Measurements from ENCODE around the gene RAPGEF1. TPM values are rescaled to one million over a fixed set of nuclear protein-coding genes. Genes with fewer than 3 reads are reported as not detected.
A peak's percentile ranks its signal among the peaks of the same experiment; 100 is the strongest.

RAPGEF1 gene
- total and polyA plus RNA-seq, 4 donors: 17.5 to 93.2 (median 54.7) TPM

DNA sequence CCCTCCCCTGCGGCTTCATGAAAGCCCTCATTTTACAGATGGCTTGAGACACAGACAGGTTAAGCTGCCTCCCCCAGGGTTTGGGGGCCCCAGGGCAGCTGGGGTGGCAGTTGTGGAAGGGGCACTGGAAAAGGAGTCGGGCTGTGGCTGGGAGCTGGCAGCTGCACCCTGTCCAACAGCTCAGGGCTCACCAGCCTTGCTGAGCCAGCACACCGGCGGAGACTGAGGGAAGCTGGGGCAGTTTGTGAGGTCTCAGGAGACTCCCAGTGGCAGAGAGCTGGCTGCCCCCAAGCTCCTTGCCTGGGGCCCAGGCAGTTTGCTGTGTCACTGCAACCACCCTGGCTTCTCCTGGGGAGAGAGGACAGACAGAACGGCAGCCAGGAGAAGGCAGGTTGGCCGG, 34.8 kb upstream of the RAPGEF1 start:
- intact Hi-C loops (cut with DNase I): no loop called here
- WGBS, 2 donors: 82 to 85% methylated on average over 5 to 6 of the region's 6 CpGs
- H3K27me3 ChIP-seq (ENCODE audit: control insufficient read depth in 1 of 2, insufficient read depth in 2 of 2, low read length in 1 of 2): peaks cover 0 to 2% of the 10 kb centered on the region in 2 donors

DNA sequence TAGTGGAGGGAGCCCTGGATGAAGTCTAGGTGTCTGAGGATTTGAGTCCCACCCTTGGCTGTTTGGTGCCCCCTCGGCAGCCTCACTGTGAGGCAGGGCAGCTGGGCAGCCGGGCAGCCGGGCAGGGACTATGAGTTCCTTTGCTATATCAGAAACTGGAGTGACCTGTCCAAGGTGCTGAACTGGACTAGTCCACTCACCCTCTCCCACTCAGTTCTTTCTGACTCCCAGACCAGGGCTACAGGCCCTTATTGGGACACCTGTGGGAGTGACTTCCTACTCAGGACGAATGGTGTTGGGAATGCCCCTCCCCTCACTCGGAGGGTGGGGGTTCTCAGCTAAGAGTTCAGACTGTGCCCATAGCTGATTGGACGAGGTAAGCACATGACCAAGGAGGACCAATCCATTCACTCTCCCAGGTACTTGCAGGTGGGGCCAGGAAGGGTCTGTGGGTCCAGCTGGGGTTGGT, 34.1 kb upstream of the RAPGEF1 start:
- H3K4me3 ChIP-seq (ENCODE audit: low read length in 2 of 2): no peak overlapping the region
- no peaks in the 10 kb centered on the region for H3K4me1 ChIP-seq (ENCODE audit: control insufficient read depth in 1 of 2, insufficient read depth in 2 of 2, low read length in 2 of 2)
- intact Hi-C loops (cut with DNase I): no loop called here
- 15% methylated on average over 6 of the region's 6 CpGs for WGBS, 2 donors
- ATAC-seq (ENCODE audit: low FRiP score) (no peak), DNase-seq (peak; percentile 44 to 55)
- H3K36me3 ChIP-seq (ENCODE audit: control insufficient read depth in 1 of 2, insufficient read depth in 2 of 2, low read length in 1 of 2): no peaks in the 10 kb centered on the region
- H3K27me3 ChIP-seq (ENCODE audit: control insufficient read depth in 1 of 2, insufficient read depth in 2 of 2, low read length in 1 of 2): peaks cover 0 to 2% of the 10 kb centered on the region in 2 donors
- no peaks in the 10 kb centered on the region for H3K9me3 ChIP-seq (ENCODE audit: control insufficient read depth, low read length)
- H3K27ac ChIP-seq (ENCODE audit: low read depth in 1 of 2, low read length in 2 of 2): no peak overlapping the region

More for the DNA sequence above, 34.8 kb upstream of the RAPGEF1 start:
- ATAC-seq (ENCODE audit: low FRiP score): no peak
- H3K4me1 ChIP-seq (ENCODE audit: control insufficient read depth in 1 of 2, insufficient read depth in 2 of 2, low read length in 2 of 2): no peaks in the 10 kb centered on the region
- H3K36me3 ChIP-seq (ENCODE audit: control insufficient read depth in 1 of 2, insufficient read depth in 2 of 2, low read length in 1 of 2): no peaks in the 10 kb centered on the region
- no peak overlapping the region for H3K4me3 ChIP-seq (ENCODE audit: low read length in 2 of 2)
- peak in 1 of 2 donors; percentile 55 for DNase-seq
- H3K27ac ChIP-seq (ENCODE audit: low read depth in 1 of 2, low read length in 2 of 2): no peak overlapping the region
- no peaks in the 10 kb centered on the region for H3K9me3 ChIP-seq (ENCODE audit: control insufficient read depth, low read length)

DNA sequence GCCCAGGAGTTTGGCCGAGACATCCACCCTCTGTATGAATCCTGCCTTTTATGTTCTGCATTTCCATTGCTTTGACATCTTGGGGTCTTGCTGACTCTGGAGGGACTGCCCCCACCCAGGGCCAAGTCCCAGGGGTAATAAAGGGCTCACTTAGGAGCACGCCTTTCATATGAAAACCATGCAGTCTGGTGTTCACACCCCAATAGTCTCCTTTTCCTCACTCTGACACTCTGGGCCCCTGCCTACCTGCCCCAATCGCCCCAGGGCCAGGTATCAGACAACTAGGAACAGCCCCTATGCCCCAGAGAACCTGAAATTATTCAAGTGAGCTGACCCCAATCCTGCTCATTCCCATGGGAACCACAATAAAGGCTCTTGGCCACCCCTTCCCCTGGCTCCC, 33.1 kb upstream of the RAPGEF1 start:
- no peaks in the 10 kb centered on the region for H3K9me3 ChIP-seq (ENCODE audit: control insufficient read depth, low read length)
- intact Hi-C loops (cut with DNase I): no loop called here
- DNase-seq (no peak), ATAC-seq (ENCODE audit: low FRiP score) (no peak)
- peaks cover 0 to 2% of the 10 kb centered on the region in 2 donors for H3K27me3 ChIP-seq (ENCODE audit: control insufficient read depth in 1 of 2, insufficient read depth in 2 of 2, low read length in 1 of 2)
- no peaks in the 10 kb centered on the region for H3K36me3 ChIP-seq (ENCODE audit: control insufficient read depth in 1 of 2, insufficient read depth in 2 of 2, low read length in 1 of 2)
- H3K27ac ChIP-seq (ENCODE audit: low read depth in 1 of 2, low read length in 2 of 2): no peak overlapping the region
- H3K4me3 ChIP-seq (ENCODE audit: low read length in 2 of 2): no peak overlapping the region
- WGBS, 2 donors: 73 to 75% methylated on average over 3 of the region's 3 CpGs
- H3K4me1 ChIP-seq (ENCODE audit: control insufficient read depth in 1 of 2, insufficient read depth in 2 of 2, low read length in 2 of 2): no peaks in the 10 kb centered on the region

DNA sequence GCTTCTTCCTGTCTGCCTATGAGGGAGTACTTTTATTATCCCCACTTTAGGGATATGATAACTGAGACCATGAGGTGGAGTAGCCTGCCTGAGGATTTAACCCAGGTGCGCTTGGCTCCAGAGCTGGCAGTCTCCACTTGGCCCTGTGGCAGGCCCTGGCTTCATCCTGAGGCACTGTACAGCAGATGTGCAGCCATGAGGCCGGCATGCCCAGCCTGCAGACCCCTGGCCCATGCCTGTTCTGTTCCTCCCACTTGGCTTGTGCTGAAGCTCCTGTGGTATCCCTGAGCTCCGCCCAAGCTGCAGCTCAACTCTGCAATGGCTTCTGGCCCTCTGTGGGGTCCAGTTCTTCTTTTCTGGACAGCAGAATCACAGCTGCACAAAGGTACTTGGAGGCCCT, 31.8 kb upstream of the RAPGEF1 start:
- Histone ChIP-seq H3K27me3 (ENCODE audit: control insufficient read depth in 1 of 2, insufficient read depth in 2 of 2, low read length in 1 of 2) (peaks cover 0 to 2% of the 10 kb centered on the region in 2 donors), H3K9me3 (ENCODE audit: control insufficient read depth, low read length) (no peaks in the 10 kb centered on the region), H3K4me1 (ENCODE audit: control insufficient read depth in 1 of 2, insufficient read depth in 2 of 2, low read length in 2 of 2) (no peaks in the 10 kb centered on the region), H3K36me3 (ENCODE audit: control insufficient read depth in 1 of 2, insufficient read depth in 2 of 2, low read length in 1 of 2) (no peaks in the 10 kb centered on the region), H3K27ac (ENCODE audit: low read depth in 1 of 2, low read length in 2 of 2) (no peak overlapping the region), H3K4me3 (ENCODE audit: low read length in 2 of 2) (no peak overlapping the region)
- intact Hi-C loops (cut with DNase I): no loop called here
- 74% methylated on average over 3 of the region's 3 CpGs for WGBS, 2 donors
- no peak for ATAC-seq (ENCODE audit: low FRiP score)
- DNase-seq: no peak

DNA sequence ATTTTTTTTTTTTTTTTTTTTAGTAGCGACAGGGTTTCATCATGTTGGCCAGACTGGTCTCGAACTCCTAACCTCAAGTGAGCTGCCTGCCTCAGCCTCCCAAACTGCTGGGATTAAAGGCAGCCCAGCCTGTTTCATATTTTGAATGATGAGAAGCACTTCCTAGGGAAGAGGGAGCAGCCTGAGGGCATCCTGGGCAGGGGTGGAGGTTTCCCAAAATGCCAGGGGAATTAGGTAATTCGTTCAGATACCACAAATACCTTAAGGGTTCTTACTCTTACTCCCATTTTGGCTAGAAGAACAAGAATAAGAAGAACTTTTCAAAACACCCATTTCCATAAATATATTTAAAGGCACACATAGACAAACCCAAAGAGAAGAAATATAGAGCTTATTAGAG, 29.5 kb upstream of the RAPGEF1 start:
- no peaks in the 10 kb centered on the region for H3K4me1 ChIP-seq (ENCODE audit: control insufficient read depth in 1 of 2, insufficient read depth in 2 of 2, low read length in 2 of 2)
- DNase-seq (peak in 1 of 2 donors; percentile 23), ATAC-seq (ENCODE audit: low FRiP score) (no peak)
- H3K9me3 ChIP-seq (ENCODE audit: control insufficient read depth, low read length): no peaks in the 10 kb centered on the region
- no peak overlapping the region for H3K27ac ChIP-seq (ENCODE audit: low read depth in 1 of 2, low read length in 2 of 2)
- H3K36me3 ChIP-seq (ENCODE audit: control insufficient read depth in 1 of 2, insufficient read depth in 2 of 2, low read length in 1 of 2): no peaks in the 10 kb centered on the region
- 33 to 38% methylated on average over 3 of the region's 3 CpGs for WGBS, 2 donors
- no peak overlapping the region for H3K4me3 ChIP-seq (ENCODE audit: low read length in 2 of 2)
- peaks cover 0 to 2% of the 10 kb centered on the region in 2 donors for H3K27me3 ChIP-seq (ENCODE audit: control insufficient read depth in 1 of 2, insufficient read depth in 2 of 2, low read length in 1 of 2)
- intact Hi-C loops (cut with DNase I): loop anchor here in 1 of 2 donors (5.0 kb wide), 1 partner anchor 393 kb away; the partner anchor contains the start of gene NTNG2

DNA sequence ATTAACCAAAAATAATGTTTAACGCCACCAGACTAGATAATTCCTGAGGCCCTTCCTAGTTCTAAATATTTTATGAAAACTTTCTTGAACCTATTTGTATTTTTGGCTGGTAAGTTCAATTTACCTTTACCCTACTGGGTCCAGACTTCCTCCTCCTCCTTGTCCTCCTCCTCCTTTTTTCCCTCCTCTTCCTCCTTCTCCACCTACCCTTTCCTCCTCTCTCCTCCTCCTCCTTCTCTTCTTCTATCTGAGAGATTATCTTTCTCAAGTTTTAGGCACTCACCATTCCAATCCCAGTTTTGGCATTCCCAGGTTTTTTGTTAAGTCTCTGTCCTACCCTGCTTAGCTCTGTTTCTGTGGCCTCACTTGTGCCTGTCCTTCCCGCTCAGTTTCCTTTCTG, 24.7 kb upstream of the RAPGEF1 start:
- H3K27ac ChIP-seq (ENCODE audit: low read depth in 1 of 2, low read length in 2 of 2): no peak overlapping the region
- H3K4me3 ChIP-seq (ENCODE audit: low read length in 2 of 2): no peak overlapping the region
- no peaks in the 10 kb centered on the region for H3K9me3 ChIP-seq (ENCODE audit: control insufficient read depth, low read length)
- intact Hi-C loops (cut with DNase I): loop anchor here (5.0 kb wide), 3 partner anchors 473 to 503 kb away; no protein-coding TSS in a partner anchor
- H3K4me1 ChIP-seq (ENCODE audit: control insufficient read depth in 1 of 2, insufficient read depth in 2 of 2, low read length in 2 of 2): no peaks in the 10 kb centered on the region
- DNase-seq (no peak), ATAC-seq (ENCODE audit: low FRiP score) (no peak)
- H3K27me3 ChIP-seq (ENCODE audit: control insufficient read depth in 1 of 2, insufficient read depth in 2 of 2, low read length in 1 of 2): no peaks in the 10 kb centered on the region
- no peaks in the 10 kb centered on the region for H3K36me3 ChIP-seq (ENCODE audit: control insufficient read depth in 1 of 2, insufficient read depth in 2 of 2, low read length in 1 of 2)
- WGBS, 2 donors: 73 to 74% methylated on average over 2 of the region's 2 CpGs

DNA sequence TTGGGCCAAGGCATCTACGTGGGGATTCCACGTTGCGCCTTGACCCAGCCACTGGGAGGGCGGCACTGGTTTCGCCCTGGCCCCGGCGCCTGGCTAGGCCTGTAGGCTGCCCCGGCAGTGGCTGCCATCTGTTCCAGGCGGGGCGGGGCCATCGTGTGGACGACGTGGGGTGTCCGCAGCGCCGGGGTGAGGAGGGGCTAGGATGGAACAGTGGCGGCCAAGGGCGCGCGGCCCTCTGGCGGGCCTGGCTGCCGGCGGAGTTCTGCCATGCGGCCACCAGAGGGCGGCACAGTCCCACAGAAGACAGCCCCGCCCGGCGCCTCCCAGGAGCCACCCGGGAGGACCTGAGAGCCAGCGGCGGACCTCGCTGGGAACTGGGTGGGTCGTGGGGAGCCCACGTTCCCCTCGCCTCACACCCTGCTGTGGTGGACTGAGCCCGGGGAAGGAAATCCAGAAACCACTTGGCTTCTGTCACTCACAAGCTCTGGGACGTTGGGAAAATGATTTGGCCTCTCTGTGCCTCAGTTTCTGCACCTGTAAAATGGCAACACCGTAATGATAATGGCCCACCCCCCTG, 22.6 kb upstream of the RAPGEF1 start:
- H3K4me3 ChIP-seq (ENCODE audit: low read length in 2 of 2): no peak overlapping the region
- no peaks in the 10 kb centered on the region for H3K27me3 ChIP-seq (ENCODE audit: control insufficient read depth in 1 of 2, insufficient read depth in 2 of 2, low read length in 1 of 2)
- ATAC-seq (ENCODE audit: low FRiP score): peak; percentile 93
- H3K9me3 ChIP-seq (ENCODE audit: control insufficient read depth, low read length): no peaks in the 10 kb centered on the region
- peak; percentile 80 to 93 for DNase-seq
- no peaks in the 10 kb centered on the region for H3K36me3 ChIP-seq (ENCODE audit: control insufficient read depth in 1 of 2, insufficient read depth in 2 of 2, low read length in 1 of 2)
- 8% methylated on average over 37 to 38 of the region's 38 CpGs for WGBS, 2 donors
- no peaks in the 10 kb centered on the region for H3K4me1 ChIP-seq (ENCODE audit: control insufficient read depth in 1 of 2, insufficient read depth in 2 of 2, low read length in 2 of 2)
- no peak overlapping the region for H3K27ac ChIP-seq (ENCODE audit: low read depth in 1 of 2, low read length in 2 of 2)
- intact Hi-C loops (cut with DNase I): loop anchor here (5.0 kb wide), 3 partner anchors 475 to 505 kb away; no protein-coding TSS in a partner anchor

DNA sequence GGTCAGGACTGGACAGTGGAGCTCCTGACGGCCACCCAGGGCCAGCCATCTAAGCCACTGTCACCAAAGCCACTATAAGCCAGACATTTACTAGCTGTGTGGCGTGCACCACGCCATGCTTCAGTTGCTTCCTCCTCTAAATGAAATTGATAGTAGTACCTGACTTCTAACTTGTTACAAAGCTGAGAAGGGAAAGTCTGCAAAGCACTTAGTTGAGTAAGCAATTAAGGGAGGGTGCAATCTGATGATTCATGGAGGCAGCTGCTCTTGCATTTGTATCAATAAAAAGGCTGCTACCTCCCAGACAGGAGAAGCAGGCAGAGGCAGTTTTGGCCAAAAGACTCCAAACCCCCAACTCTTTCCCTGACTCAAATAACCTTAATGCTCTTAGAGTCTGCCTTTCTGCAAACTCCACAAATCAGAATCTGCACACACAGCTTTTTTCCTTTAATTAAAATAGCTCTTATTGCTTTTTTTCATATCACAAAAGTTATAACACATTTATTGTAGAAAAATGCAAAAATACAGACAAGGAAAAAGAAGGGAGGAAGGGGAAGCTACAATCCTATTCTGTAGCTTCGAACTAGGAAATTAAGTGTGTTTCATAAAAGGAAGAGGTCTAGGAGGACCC, 19.3 kb upstream of the RAPGEF1 start:
- no peaks in the 10 kb centered on the region for H3K27me3 ChIP-seq (ENCODE audit: control insufficient read depth in 1 of 2, insufficient read depth in 2 of 2, low read length in 1 of 2)
- H3K27ac ChIP-seq (ENCODE audit: low read depth in 1 of 2, low read length in 2 of 2): no peak overlapping the region
- 60 to 62% methylated on average over 4 of the region's 4 CpGs for WGBS, 2 donors
- ATAC-seq (ENCODE audit: low FRiP score) (no peak), DNase-seq (no peak)
- intact Hi-C loops (cut with DNase I): no loop called here
- H3K4me1 ChIP-seq (ENCODE audit: control insufficient read depth in 1 of 2, insufficient read depth in 2 of 2, low read length in 2 of 2): no peaks in the 10 kb centered on the region
- H3K4me3 ChIP-seq (ENCODE audit: low read length in 2 of 2): no peak overlapping the region
- no peaks in the 10 kb centered on the region for H3K9me3 ChIP-seq (ENCODE audit: control insufficient read depth, low read length)
- no peaks in the 10 kb centered on the region for H3K36me3 ChIP-seq (ENCODE audit: control insufficient read depth in 1 of 2, insufficient read depth in 2 of 2, low read length in 1 of 2)

DNA sequence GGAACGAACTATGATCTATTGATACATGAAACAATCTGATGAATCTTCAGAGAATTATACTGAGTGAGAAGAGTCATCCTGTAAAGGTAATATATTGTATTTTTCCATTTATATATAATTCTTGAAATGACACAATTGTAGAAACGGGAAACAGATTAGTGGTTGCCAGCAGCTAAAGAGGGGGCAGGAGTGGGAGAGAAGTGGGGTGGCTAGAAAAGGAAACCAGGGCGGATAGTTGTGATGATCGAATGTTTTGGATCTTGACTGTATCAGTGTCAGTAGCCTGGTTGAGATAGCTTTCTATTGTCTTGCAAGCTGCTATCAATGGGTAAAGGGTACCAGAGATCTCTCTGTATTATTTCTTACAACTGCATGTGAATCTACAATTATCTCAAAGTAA, 17.7 kb upstream of the RAPGEF1 start:
- WGBS, 2 donors: 60 to 63% methylated on average over 4 of the region's 4 CpGs
- Histone ChIP-seq H3K4me3 (ENCODE audit: low read length in 2 of 2) (no peak overlapping the region), H3K27ac (ENCODE audit: low read depth in 1 of 2, low read length in 2 of 2) (no peak overlapping the region), H3K36me3 (ENCODE audit: control insufficient read depth in 1 of 2, insufficient read depth in 2 of 2, low read length in 1 of 2) (no peaks in the 10 kb centered on the region), H3K9me3 (ENCODE audit: control insufficient read depth, low read length) (no peaks in the 10 kb centered on the region), H3K4me1 (ENCODE audit: control insufficient read depth in 1 of 2, insufficient read depth in 2 of 2, low read length in 2 of 2) (no peaks in the 10 kb centered on the region), H3K27me3 (ENCODE audit: control insufficient read depth in 1 of 2, insufficient read depth in 2 of 2, low read length in 1 of 2) (no peaks in the 10 kb centered on the region)
- DNase-seq (no peak), ATAC-seq (ENCODE audit: low FRiP score) (no peak)
- intact Hi-C loops (cut with DNase I): no loop called here
